Measurements from ENCODE around the gene TJP1.

The TJP1 gene

DNA sequence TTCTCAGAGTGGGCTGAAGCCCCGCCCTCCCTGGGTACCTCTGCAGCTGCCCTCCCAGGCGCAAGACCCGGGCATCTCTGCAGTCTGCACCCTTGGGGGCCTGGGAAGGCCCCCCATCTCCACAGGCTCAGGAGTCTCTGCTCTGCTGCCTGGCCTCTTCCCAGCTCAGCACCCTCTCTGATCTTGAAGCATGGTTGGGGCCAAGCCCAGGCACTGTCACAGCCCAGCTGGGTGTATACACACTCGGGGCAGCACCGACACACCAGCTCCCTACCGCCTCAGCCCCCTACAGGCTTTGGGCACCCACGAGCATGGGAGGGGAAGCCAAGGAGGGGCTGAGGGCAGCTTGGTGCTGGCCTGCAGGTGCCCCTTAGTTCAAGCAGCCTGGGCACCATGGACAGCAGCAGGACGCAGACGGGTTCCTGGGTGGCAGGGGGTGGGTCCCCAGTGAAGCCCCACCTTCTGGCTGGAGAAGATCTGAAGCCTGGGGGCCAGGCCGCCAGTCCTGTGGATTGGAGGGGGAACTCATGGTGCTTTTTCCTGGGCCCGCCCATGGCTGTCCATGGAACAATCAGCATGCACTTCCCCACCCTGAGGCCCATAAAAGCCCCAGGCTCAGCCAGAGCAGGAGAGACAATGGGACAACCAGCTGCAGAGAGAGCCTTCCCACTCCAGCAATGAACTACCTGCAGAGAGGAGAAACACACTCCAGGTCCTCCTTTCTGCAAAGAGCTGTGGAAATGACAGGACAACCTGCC lies 170.6 kb downstream of the TJP1 start:
- no peak for DNase-seq
